NCI-H446 (cell line): ENCODE results near the gene SERTM1.

Experiments used
- DNase-seq, 2 experiments: peaks; one replicate each; lab custom pipeline; 2025; lab: John Stamatoyannopoulos, UW

The SERTM1 gene

DNA sequence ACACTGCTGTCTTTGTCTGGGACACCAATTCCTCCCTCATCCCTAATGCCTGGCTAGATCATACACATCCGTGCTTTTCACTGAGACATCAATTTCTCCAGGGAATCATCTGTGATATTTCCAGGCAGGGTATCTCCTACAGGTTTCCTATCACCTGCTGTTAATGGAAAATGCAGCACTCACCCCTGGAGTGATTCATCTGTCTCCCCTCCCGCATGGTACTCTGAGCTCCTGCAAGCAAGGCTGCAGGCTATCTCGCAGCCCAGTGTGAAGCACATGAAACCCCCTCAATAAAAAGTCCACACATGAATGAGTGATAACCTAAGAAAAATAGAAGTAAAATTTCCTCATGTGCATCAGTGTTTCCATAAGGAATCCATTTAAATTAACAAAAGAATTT is 38.5 kb downstream of the SERTM1 start:
- DNase-seq = no peak

GRCh38 chr13:36712770-36713169 is 39.0 kb downstream of the SERTM1 start:
- DNase-seq = no peak

DNA sequence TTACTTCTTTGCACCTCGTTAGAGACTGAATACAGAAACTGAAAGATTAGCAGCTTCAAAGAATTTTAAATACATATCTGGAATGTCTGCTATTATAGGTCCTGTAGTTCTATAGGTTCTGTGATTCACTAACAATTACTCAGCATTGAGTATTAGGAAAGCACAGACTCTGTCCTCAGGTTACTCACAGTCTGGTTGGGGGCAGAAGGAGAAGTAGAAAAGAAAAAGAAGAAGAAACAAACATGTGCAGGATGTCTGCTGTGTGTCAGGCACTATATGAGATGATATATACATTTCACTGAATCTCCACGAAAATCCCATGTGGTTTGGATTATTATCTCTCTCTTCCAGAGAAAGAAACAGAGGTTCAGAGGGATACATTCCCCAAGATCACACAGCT is 40.1 kb downstream of the SERTM1 start:
- no peak for DNase-seq

DNA sequence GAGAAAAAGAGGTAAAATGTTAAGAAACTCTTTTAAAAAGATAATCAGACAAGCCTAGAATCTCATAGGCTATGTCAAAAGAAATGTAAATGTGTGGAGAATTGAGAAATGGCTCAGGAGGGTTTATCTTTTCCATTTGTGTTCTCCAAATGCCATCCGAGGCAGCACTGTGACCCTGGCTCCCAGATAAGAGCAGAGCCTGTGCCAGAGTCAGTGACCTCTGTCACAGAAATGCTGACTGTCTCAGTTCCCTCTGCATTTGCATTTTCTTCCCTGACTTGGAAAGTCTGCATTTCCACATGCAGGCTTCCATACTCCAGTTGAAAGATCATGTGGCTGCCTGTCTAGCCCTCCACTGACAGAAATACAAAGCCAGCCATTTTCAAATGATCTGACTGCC is 42.0 kb downstream of the SERTM1 start:
- DNase-seq = no peak

- no peak for DNase-seq
Measured at GRCh38 chr13:36717017-36717416, 43.2 kb downstream of the SERTM1 start.

- DNase-seq = no peak
Measured at GRCh38 chr13:36717966-36718545, 44.2 kb downstream of the SERTM1 start.

DNA sequence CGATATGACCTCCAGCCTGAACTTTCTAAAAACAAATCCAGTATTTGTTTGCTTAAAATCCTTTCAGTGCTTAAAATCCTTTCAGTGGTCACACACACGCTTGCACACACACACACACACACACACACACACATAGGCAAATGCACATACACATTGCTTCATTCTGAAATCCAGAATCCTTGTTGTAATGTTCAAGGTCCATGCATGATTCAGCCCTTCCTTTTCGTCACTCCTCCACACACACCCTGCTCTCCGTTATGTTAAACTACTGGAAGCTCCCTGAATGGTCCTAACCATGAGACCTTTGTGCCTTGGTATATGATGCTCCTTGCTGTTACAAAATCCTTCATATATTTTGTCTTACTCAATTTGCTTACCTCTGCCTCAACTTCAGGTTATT is 44.9 kb downstream of the SERTM1 start:
- DNase-seq = no peak

DNA sequence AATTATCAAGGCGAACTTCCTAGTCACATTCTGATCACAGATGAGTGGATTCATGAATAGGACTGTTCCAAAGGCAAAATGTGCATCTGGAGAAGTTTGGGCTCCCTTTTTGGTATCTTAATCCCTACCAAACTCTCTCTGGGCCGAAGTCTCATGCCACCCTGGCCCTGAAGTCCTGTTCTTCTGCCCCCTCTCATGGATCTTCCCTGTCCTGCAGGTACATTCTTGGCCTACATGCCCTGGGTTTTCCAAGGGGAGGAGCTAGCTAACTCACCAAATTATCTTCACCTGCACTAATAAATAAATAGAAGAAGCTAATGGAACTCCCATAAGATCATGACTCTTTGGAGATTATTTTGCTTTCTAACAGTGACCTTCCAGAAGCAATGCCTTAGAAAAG is 50.3 kb downstream of the SERTM1 start:
- no peak for DNase-seq

GRCh38 chr13:36725936-36726335 is 52.1 kb downstream of the SERTM1 start:
- no peak for DNase-seq

- DNase-seq = no peak
Measured at GRCh38 chr13:36728006-36728405, 54.2 kb downstream of the SERTM1 start.

- peak in 1 of 2 experiments; percentile 57 for DNase-seq
Measured at GRCh38 chr13:36736119-36736726, 62.4 kb downstream of the SERTM1 start.

DNA sequence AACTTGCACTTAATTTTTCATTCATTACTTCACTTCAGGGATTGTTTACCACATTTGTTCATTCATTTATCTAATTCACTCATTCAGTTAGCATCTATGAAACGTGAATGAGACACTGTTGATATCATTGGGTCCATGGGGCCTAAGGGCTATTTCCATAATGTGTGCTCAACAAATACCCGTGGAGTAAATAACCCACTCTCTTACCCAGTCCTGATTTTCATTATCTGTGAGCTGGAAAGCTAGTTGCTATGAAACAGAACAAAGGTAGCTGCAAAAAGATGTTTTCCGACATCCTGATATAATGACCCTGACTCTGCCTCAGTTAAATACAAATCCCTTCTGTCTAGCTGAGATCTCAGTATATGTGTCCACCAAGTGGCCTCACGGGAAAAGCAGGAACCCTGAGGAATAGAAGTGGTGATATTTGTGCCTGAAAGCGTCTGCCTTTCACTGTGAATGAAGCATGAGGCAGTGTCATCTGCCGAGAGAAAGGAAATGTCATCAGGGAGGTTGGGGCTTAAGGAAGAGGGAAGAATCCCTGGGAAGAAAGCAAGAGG is 63.8 kb downstream of the SERTM1 start:
- DNase-seq = no peak

GRCh38 chr13:36745436-36745835 is 71.6 kb downstream of the SERTM1 start:
- DNase-seq = no peak

GRCh38 chr13:36746051-36746450 is 72.2 kb downstream of the SERTM1 start:
- no peak for DNase-seq
